Measurements from ENCODE around the gene GATA5. TPM values are rescaled to one million over a fixed set of nuclear protein-coding genes. Genes with fewer than 3 reads are reported as not detected.
A peak's percentile ranks its signal among the peaks of the same experiment; 100 is the strongest.

GATA5 gene
- total RNA-seq = not detected

GRCh38 chr20:62475772-62476055 is at the start of gene GATA5:
Gene GATA5, minus strand, starts transcription at chr20:62475995. Its CDS starts 474 bp downstream, at chr20:62475521.
- intact Hi-C loops (cut with DNase I; ENCODE audit: low total_unique reads) = no loop called here
- DNase-seq (no peak), ATAC-seq (no peak)
- in situ Hi-C loops (cut with MboI; ENCODE audit: low sequenced_read_pairs in 4 of 4) = no loop called here
- peaks cover 0 to 7% of the 10 kb centered on the region in 2 donors for H3K4me1 ChIP-seq
- TF ChIP-seq CTCF (IDR thresholded peaks at IDR 0.05 in 4 of 5, conservative IDR thresholded peaks at IDR 0.05 in 1 of 5) (no peak), POLR2A (IDR thresholded peaks at IDR 0.05) (no peak)
- no peaks in the 10 kb centered on the region for H3K9me3 ChIP-seq
- no peaks in the 10 kb centered on the region for H3K36me3 ChIP-seq
- H3K27ac ChIP-seq = no peak within 1 kb of the TSS
- peaks cover 58 to 67% (median 64%) of the 10 kb centered on the region in 3 donors for H3K27me3 ChIP-seq
- H3K4me3 ChIP-seq = peak within 1 kb of the TSS; percentile 16 to 42 (median 28)

GRCh38 chr20:62525014-62525413 is 49.2 kb upstream of the GATA5 start:
- peaks cover 11 to 12% of the 10 kb centered on the region in 2 donors for H3K4me1 ChIP-seq
- no peaks in the 10 kb centered on the region for H3K9me3 ChIP-seq
- DNase-seq = no peak
- no peaks in the 10 kb centered on the region for H3K27me3 ChIP-seq
- no peak overlapping the region for H3K4me3 ChIP-seq
- no peak overlapping the region for H3K27ac ChIP-seq
- in situ Hi-C loops (cut with MboI; ENCODE audit: low sequenced_read_pairs in 4 of 4) (no loop called here), intact Hi-C loops (cut with DNase I; ENCODE audit: low total_unique reads) (no loop called here)
- no peaks in the 10 kb centered on the region for H3K36me3 ChIP-seq
- TF ChIP-seq POLR2A (IDR thresholded peaks at IDR 0.05) (no peak), CTCF (IDR thresholded peaks at IDR 0.05 in 4 of 5, conservative IDR thresholded peaks at IDR 0.05 in 1 of 5) (no peak)
- ATAC-seq = no peak

GRCh38 chr20:62524505-62524911 is 48.7 kb upstream of the GATA5 start:
- intact Hi-C loops (cut with DNase I; ENCODE audit: low total_unique reads) (no loop called here), in situ Hi-C loops (cut with MboI; ENCODE audit: low sequenced_read_pairs in 4 of 4) (loop anchor here in 1 of 4 donors (25.0 kb wide), 1 partner anchor 88 kb away; no protein-coding TSS in a partner anchor)
- Histone ChIP-seq H3K4me3 (no peak overlapping the region), H3K4me1 (peaks cover 7% of the 10 kb centered on the region in 2 donors), H3K36me3 (no peaks in the 10 kb centered on the region), H3K9me3 (no peaks in the 10 kb centered on the region), H3K27me3 (no peaks in the 10 kb centered on the region), H3K27ac (no peak overlapping the region)
- ATAC-seq = no peak
- TF ChIP-seq POLR2A (IDR thresholded peaks at IDR 0.05) (no peak), CTCF (IDR thresholded peaks at IDR 0.05 in 4 of 5, conservative IDR thresholded peaks at IDR 0.05 in 1 of 5) (no peak)
- no peak for DNase-seq

GRCh38 chr20:62523473-62524203 is 47.8 kb upstream of the GATA5 start:
- intact Hi-C loops (cut with DNase I; ENCODE audit: low total_unique reads) = no loop called here
- Histone ChIP-seq H3K4me3 (no peak overlapping the region), H3K4me1 (peaks cover 2 to 6% of the 10 kb centered on the region in 2 donors), H3K27ac (no peak overlapping the region), H3K27me3 (no peaks in the 10 kb centered on the region), H3K9me3 (no peaks in the 10 kb centered on the region), H3K36me3 (no peaks in the 10 kb centered on the region)
- in situ Hi-C loops (cut with MboI; ENCODE audit: low sequenced_read_pairs in 4 of 4) = loop anchor here in 1 of 4 donors (25.0 kb wide), 1 partner anchor 89 kb away; no protein-coding TSS in a partner anchor
- no peak for DNase-seq
- no peak for ATAC-seq
- TF ChIP-seq CTCF (IDR thresholded peaks at IDR 0.05 in 4 of 5, conservative IDR thresholded peaks at IDR 0.05 in 1 of 5) = no peak
- TF ChIP-seq POLR2A (IDR thresholded peaks at IDR 0.05) = no peak

Data from gastrocnemius medialis (tissue), 4 donors.